DND-41 (cell line): ENCODE results near the gene ABLIM2.

Source experiments
- ATAC-seq: fragments of 200-7000 bp; cut with Tn5 transposase; 3 replicates; pipeline ENCODE4 v1.9.1; 2021; ENCODE audit warnings: low read depth; ENCODE audit not compliant: insufficient read depth
- DNase-seq: peaks from one replicate; pipeline ENCODE4 v3.0.0-alpha.2; 2020
- H2AFZ ChIP-seq: 2 replicates; pipeline ENCODE4 v1.6.0; 2012; ENCODE audit warnings: low read depth, low read length
- H3K27ac ChIP-seq: 2 replicates; pipeline ENCODE4 v1.5.1; 2012; ENCODE audit warnings: low read length, inconsistent platforms
- H3K27me3 ChIP-seq: fragments of 200-600 bp; sonication (generic); 2 replicates; pipeline ENCODE4 v1.6.0; 2012; ENCODE audit warnings: low read length, mild to moderate bottlenecking, inconsistent platforms; ENCODE audit not compliant: insufficient read depth, poor library complexity
- H3K36me3 ChIP-seq: 2 replicates; pipeline ENCODE4 v1.5.1; 2012; ENCODE audit warnings: low read length, inconsistent platforms; ENCODE audit not compliant: insufficient read depth
- H3K4me1 ChIP-seq: 2 replicates; pipeline ENCODE4 v1.5.1; 2012; ENCODE audit warnings: mild to moderate bottlenecking, low read length; ENCODE audit not compliant: insufficient read depth
- H3K4me2 ChIP-seq: 2 replicates; pipeline ENCODE4 v1.6.0; 2012; ENCODE audit warnings: mild to moderate bottlenecking, moderate library complexity, low read length, inconsistent platforms; ENCODE audit not compliant: insufficient read depth
- H3K4me3 ChIP-seq, 2 experiments: fragments of 200-600 bp in 1 of 2; shearing (Covaris generic) in 1 of 2; 2 replicates each; pipeline ENCODE4 v1.5.1; 2012 to 2016; ENCODE audit warnings: inconsistent platforms in 2 of 2, low read length in 2 of 2, mild to moderate bottlenecking in 2 of 2, low read depth in 1 of 2, moderate library complexity in 1 of 2
- H3K79me2 ChIP-seq: 2 replicates; pipeline ENCODE4 v1.6.0; 2012; ENCODE audit warnings: low read length, inconsistent platforms; ENCODE audit not compliant: insufficient read depth
- H3K9ac ChIP-seq: 2 replicates; pipeline ENCODE4 v1.6.0; 2012; ENCODE audit warnings: low read depth, mild to moderate bottlenecking, inconsistent platforms, low read length, moderate library complexity
- H3K9me3 ChIP-seq: 2 replicates; pipeline ENCODE4 v1.5.1; 2012; ENCODE audit warnings: low read length, moderate library complexity, mild to moderate bottlenecking, inconsistent platforms; ENCODE audit not compliant: insufficient read depth, severe bottlenecking
- H4K20me1 ChIP-seq: 2 replicates; pipeline ENCODE4 v1.6.0; 2012; ENCODE audit warnings: low read length; ENCODE audit not compliant: insufficient read depth
- EZH2 ChIP-seq: IDR thresholded peaks from 3 replicates; pipeline ENCODE4 v1.6.1; 2012; ENCODE audit warnings: borderline replicate concordance, low read depth, mild to moderate bottlenecking, moderate library complexity, low read length, inconsistent platforms; ENCODE audit not compliant: severe bottlenecking
- TF ChIP-seq, protein P1 (sequence below): IDR thresholded peaks from 2 replicates; pipeline ENCODE4 v1.5.1; 2012; ENCODE audit warnings: borderline replicate concordance, low read length, moderate library complexity, mild to moderate bottlenecking; ENCODE audit not compliant: poor library complexity, severe bottlenecking; ENCODE audit errors: extremely low read depth

The ABLIM2 gene

GRCh38 chr4:8195431-8195830, 36.8 kb upstream of the ABLIM2 start:
- no peak overlapping the region for H3K4me3 ChIP-seq
- no peak overlapping the region for H3K9ac ChIP-seq
- no peaks in the 10 kb centered on the region for H4K20me1 ChIP-seq
- no peaks in the 10 kb centered on the region for H3K27me3 ChIP-seq
- no peak overlapping the region for H3K27ac ChIP-seq
- TF ChIP-seq, protein P1, sequence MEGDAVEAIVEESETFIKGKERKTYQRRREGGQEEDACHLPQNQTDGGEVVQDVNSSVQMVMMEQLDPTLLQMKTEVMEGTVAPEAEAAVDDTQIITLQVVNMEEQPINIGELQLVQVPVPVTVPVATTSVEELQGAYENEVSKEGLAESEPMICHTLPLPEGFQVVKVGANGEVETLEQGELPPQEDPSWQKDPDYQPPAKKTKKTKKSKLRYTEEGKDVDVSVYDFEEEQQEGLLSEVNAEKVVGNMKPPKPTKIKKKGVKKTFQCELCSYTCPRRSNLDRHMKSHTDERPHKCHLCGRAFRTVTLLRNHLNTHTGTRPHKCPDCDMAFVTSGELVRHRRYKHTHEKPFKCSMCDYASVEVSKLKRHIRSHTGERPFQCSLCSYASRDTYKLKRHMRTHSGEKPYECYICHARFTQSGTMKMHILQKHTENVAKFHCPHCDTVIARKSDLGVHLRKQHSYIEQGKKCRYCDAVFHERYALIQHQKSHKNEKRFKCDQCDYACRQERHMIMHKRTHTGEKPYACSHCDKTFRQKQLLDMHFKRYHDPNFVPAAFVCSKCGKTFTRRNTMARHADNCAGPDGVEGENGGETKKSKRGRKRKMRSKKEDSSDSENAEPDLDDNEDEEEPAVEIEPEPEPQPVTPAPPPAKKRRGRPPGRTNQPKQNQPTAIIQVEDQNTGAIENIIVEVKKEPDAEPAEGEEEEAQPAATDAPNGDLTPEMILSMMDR: no peak
- TF ChIP-seq EZH2: no peak
- H3K4me2 ChIP-seq: no peak overlapping the region
- peaks cover 9% of the 10 kb centered on the region for H3K79me2 ChIP-seq
- H3K9me3 ChIP-seq: no peaks in the 10 kb centered on the region
- ATAC-seq: no peak
- H2AFZ ChIP-seq: no peak overlapping the region
- no peak for DNase-seq
- H3K4me1 ChIP-seq: peaks cover 24% of the 10 kb centered on the region
- no peaks in the 10 kb centered on the region for H3K36me3 ChIP-seq

GRCh38 chr4:8194306-8195242, 36.0 kb upstream of the ABLIM2 start:
- H3K9me3 ChIP-seq: no peaks in the 10 kb centered on the region
- DNase-seq (no peak), ATAC-seq (no peak)
- no peak overlapping the region for H2AFZ ChIP-seq
- no peaks in the 10 kb centered on the region for H4K20me1 ChIP-seq
- no peaks in the 10 kb centered on the region for H3K36me3 ChIP-seq
- H3K4me1 ChIP-seq: peaks cover 15% of the 10 kb centered on the region
- no peak overlapping the region for H3K4me2 ChIP-seq
- H3K27me3 ChIP-seq: no peaks in the 10 kb centered on the region
- TF ChIP-seq EZH2: no peak
- TF ChIP-seq, protein P1: no peak
- no peak overlapping the region for H3K9ac ChIP-seq
- H3K79me2 ChIP-seq: peaks cover 2% of the 10 kb centered on the region; the same call in 1 of the 2 replicates
- no peak overlapping the region for H3K27ac ChIP-seq
- no peak overlapping the region for H3K4me3 ChIP-seq

DNA sequence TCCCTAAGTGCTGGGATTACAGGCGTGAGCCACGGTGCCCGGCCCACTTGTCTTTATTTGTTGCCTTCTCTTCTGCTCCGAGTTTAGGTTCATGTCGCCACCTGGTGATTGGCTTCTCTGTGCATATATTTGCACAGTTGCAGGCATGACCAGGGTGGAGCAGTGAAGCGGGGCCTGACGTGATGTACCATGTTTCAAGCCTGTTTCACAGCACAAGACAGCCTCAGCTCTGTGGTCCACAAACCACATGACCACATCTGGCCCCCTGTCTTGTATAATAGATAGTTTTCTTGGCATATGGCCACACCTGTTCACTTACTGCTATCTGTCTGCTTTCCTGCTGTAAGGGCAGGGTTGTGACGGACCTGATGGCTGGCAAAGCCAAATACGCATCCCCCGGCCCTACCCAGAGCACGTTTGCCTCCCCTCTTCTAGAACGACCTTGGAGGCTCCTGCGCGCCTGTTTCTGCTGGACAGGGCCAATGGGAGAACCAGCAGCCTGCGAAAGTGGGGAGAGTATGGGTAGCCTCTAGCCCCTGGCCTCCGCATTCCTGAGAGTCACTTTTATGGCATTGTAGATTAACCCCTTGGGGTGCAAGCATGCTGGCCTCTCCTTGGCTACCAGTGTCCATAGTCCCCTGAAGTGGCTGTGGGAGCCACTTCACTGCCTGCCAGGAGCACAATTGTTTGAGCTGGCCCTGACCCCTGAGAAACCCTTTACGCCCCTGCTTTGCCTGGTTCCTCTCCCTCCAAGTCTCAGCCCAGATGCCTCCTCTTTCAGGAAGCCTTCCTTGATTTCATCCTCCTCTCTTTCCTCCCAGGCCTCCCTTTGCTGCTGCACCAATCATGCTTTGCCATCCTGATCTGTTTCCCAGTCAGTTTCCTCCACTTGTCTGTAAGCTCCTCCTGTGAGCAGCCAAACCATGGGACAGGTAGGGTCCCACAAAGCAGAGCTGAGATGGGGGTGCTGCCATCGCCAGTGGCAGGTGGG, 34.4 kb upstream of the ABLIM2 start:
- Histone ChIP-seq H3K9ac (no peak overlapping the region), H3K4me2 (no peak overlapping the region), H3K27ac (no peak overlapping the region), H3K4me1 (no peaks in the 10 kb centered on the region), H3K36me3 (no peaks in the 10 kb centered on the region), H3K79me2 (no peaks in the 10 kb centered on the region), H3K4me3 (no peak overlapping the region), H4K20me1 (no peaks in the 10 kb centered on the region), H2AFZ (no peak overlapping the region), H3K27me3 (no peaks in the 10 kb centered on the region), H3K9me3 (no peaks in the 10 kb centered on the region)
- peak; percentile 59 for ATAC-seq
- DNase-seq: peak; percentile 32
- no peak for TF ChIP-seq EZH2
- TF ChIP-seq, protein P1: peak; percentile 48
